Ishikawa (cell line): Measurements from ENCODE around the gene JPH2.

Experiments
- CEBPB ChIP-seq: IDR thresholded peaks from 2 replicates; pipeline ENCODE4 v1.6.1; 2012
- CREB1 ChIP-seq: IDR thresholded peaks from 2 replicates; pipeline ENCODE4 v1.6.1; 2012; ENCODE audit warnings: low read depth
- EGR1 ChIP-seq: IDR thresholded peaks from 2 replicates; pipeline ENCODE4 v1.6.1; 2012
- EP300 ChIP-seq: IDR thresholded peaks from 2 replicates; pipeline ENCODE4 v1.6.1; 2012; ENCODE audit warnings: borderline replicate concordance
- FOXM1 ChIP-seq: IDR thresholded peaks from 2 replicates; pipeline ENCODE4 v1.6.1; 2012; ENCODE audit warnings: low read depth, borderline replicate concordance
- MAX ChIP-seq: IDR thresholded peaks from 2 replicates; pipeline ENCODE4 v1.6.1; 2012
- NFIC ChIP-seq: IDR thresholded peaks from 2 replicates; pipeline ENCODE4 v1.6.1; 2012
- RAD21 ChIP-seq: IDR thresholded peaks from 2 replicates; pipeline ENCODE4 v1.6.1; 2012; ENCODE audit warnings: low read depth
- REST ChIP-seq: IDR thresholded peaks from 2 replicates; pipeline ENCODE4 v1.6.1; 2012; ENCODE audit warnings: low read depth, mild to moderate bottlenecking
- TAF1 ChIP-seq: IDR thresholded peaks from 2 replicates; pipeline ENCODE4 v1.6.1; 2012; ENCODE audit warnings: low read depth, mild to moderate bottlenecking
- TCF12 ChIP-seq: IDR thresholded peaks from 2 replicates; pipeline ENCODE4 v1.6.1; 2012; ENCODE audit warnings: low read depth
- TEAD4 ChIP-seq: IDR thresholded peaks from 2 replicates; pipeline ENCODE4 v1.6.1; 2012
- YY1 ChIP-seq: IDR thresholded peaks from 2 replicates; pipeline ENCODE4 v1.6.1; 2012; ENCODE audit warnings: low read depth

GRCh38 chr20:44073675-44074071 is 113.3 kb downstream of the JPH2 start:
- TF ChIP-seq REST = no peak
- TF ChIP-seq MAX = no peak
- TF ChIP-seq TCF12 = no peak
- TF ChIP-seq EP300 = no peak
- no peak for TF ChIP-seq RAD21
- no peak for TF ChIP-seq FOXM1
- TF ChIP-seq NFIC = no peak
- no peak for TF ChIP-seq YY1
- no peak for TF ChIP-seq CREB1
- no peak for TF ChIP-seq EGR1
- no peak for TF ChIP-seq CEBPB
- no peak for TF ChIP-seq TAF1
- TF ChIP-seq TEAD4 = no peak
